ENCODE results near the gene MECP2. TPM values are rescaled to one million over a fixed set of nuclear protein-coding genes. Genes with fewer than 3 reads are reported as not detected.

Gene MECP2
- total and polyA plus RNA-seq, 2 of the 13 experiments (the other 11 are each of a cell fraction or from before 2014, with no cell fraction given) = 7.9 to 18.1 TPM

GRCh38 chrX:153993079-153993478 lies 104.4 kb downstream of the MECP2 start:
- DNase-seq (ENCODE audit: low spot score) = no peak
- H3K36me3 ChIP-seq (replicated peaks in 1 of 2; ENCODE audit: control insufficient read depth in 1 of 2, insufficient read depth in 2 of 2, low read length in 2 of 2) = no peaks in the 10 kb centered on the region
- in situ Hi-C loops (cut with HindIII; ENCODE audit: extremely low pct_ligation_motif_present, low pct_unique_long_range_greater_than_20kb) (no loop called here), intact Hi-C loops (cut with micrococcal nuclease; ENCODE audit: unreplicated experiment) (no loop called here)
- H3K4me2 ChIP-seq (ENCODE audit: low read depth, low read length) = no peak overlapping the region
- ChIA-PET POLR2A (no interaction called here), CTCF (ENCODE audit: low intra/inter-chr PET ratio, low total read pairs) (no interaction called here)
- no peak overlapping the region for H3K27ac ChIP-seq (ENCODE audit: extremely low read length, insufficient read depth, low read length)
- no peak overlapping the region for H3K4me3 ChIP-seq (replicated peaks in 1 of 3; ENCODE audit: insufficient read depth in 1 of 3, low read depth in 2 of 3, low read length in 3 of 3)
- no peaks in the 10 kb centered on the region for H3K27me3 ChIP-seq (ENCODE audit: control insufficient read depth in 1 of 2, insufficient read depth in 2 of 2, low read length in 2 of 2)
- FAIRE-seq = no peak
- no peak overlapping the region for H3K9ac ChIP-seq (ENCODE audit: insufficient read depth, low read depth, low read length)
- H3K4me1 ChIP-seq (ENCODE audit: insufficient read depth, low read length) = peaks cover 26% of the 10 kb centered on the region
- no peak for ATAC-seq
- 34% methylated on average over 3 of the region's 12 CpGs for WGBS (ENCODE audit: low lambda C conversion rate)
- no TSS peak for BruUV-seq (replicated peaks)
- H3K79me2 ChIP-seq (ENCODE audit: insufficient read depth, low read length) = no peaks in the 10 kb centered on the region
- no peak overlapping the region for H2AFZ ChIP-seq (ENCODE audit: low read length)
- no peaks in the 10 kb centered on the region for H3K9me3 ChIP-seq (ENCODE audit: low read length)
- no peaks in the 10 kb centered on the region for H4K20me1 ChIP-seq (ENCODE audit: insufficient read depth, low read length)
- TF ChIP-seq HIC2 (CRISPR knock-in tag; IDR thresholded peaks at IDR 0.05; ENCODE audit: low read depth) (no peak), PLSCR1 (CRISPR knock-in tag; IDR thresholded peaks at IDR 0.05; ENCODE audit: borderline replicate concordance) (no peak), UBTF (CRISPR knock-in tag; IDR thresholded peaks at IDR 0.05) (no peak), ZBTB20 (CRISPR knock-in tag; IDR thresholded peaks at IDR 0.05; ENCODE audit: borderline replicate concordance, low read depth) (no peak), HOXA5 (CRISPR knock-in tag; IDR thresholded peaks at IDR 0.05) (no peak), SMARCE1 (IDR thresholded peaks at IDR 0.05; ENCODE audit: borderline replicate concordance) (no peak), GTF3A (CRISPR knock-in tag; conservative IDR thresholded peaks at IDR 0.05) (no peak), PBX2 (CRISPR knock-in tag; IDR thresholded peaks at IDR 0.05) (no peak), TFAP4 (IDR thresholded peaks at IDR 0.05; ENCODE audit: borderline replicate concordance, low read depth) (no peak), ARID2 (CRISPR knock-in tag; IDR thresholded peaks at IDR 0.05; ENCODE audit: borderline replicate concordance) (no peak), ZNF709 (CRISPR knock-in tag; IDR thresholded peaks at IDR 0.05) (no peak), ZNF775 (CRISPR knock-in tag; IDR thresholded peaks at IDR 0.05; ENCODE audit: borderline replicate concordance) (no peak), SNAPC4 (CRISPR knock-in tag; IDR thresholded peaks at IDR 0.05) (no peak)
